ENCODE measurements around the gene ARHGEF1.

Gene ARHGEF1

GRCh38 chr19:41883821-41884733, 1.1 kb downstream of the ARHGEF1 start:
- peak; percentile 99 for DNase-seq (ENCODE audit: low spot score)

DNA sequence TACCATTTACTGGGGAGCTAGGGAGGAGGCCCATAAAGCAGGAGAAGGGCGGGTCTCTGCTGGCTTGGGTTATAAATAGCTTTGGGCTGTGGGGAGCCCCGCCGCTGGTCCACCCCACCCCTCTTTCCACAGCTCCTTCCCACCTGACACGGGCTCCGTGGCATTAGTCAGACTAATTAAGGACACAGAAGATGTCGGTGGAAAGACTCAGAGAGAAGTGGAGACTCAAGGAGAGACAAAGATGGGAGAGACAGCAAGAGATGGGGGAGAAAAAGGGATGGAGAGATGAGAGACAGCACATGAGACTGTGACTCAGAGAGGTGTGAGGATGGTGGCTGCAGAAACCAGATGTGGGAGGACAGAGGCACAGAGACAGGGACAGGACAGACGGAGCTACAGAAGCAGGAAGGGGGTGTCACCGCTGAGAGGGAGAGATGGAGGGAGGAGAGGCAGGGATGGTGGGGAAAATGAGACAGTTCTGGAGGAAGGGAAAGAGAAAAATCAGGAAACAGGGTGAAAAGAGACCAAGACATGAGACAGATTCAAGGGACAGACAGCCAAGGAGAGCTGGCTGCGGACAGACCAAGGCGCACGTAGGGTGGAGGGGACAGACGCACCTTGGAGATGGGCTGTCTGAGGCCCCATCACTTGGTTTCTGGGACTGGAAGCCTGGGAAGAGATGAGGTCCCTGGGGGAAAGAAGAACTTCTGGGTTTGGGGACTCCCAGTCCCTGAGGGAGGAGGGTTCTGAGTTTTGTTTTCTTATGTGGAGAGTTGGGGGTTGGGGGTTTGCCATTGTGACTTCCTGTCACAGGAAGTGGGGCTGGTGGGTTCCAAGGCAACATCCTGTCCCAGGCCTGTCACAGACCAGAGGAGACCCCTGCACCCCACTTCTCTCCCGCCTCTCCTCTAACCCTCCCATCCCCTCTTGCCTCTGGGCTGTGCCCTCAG, 4.1 kb downstream of the ARHGEF1 start:
- DNase-seq (ENCODE audit: low spot score): no peak

DNA sequence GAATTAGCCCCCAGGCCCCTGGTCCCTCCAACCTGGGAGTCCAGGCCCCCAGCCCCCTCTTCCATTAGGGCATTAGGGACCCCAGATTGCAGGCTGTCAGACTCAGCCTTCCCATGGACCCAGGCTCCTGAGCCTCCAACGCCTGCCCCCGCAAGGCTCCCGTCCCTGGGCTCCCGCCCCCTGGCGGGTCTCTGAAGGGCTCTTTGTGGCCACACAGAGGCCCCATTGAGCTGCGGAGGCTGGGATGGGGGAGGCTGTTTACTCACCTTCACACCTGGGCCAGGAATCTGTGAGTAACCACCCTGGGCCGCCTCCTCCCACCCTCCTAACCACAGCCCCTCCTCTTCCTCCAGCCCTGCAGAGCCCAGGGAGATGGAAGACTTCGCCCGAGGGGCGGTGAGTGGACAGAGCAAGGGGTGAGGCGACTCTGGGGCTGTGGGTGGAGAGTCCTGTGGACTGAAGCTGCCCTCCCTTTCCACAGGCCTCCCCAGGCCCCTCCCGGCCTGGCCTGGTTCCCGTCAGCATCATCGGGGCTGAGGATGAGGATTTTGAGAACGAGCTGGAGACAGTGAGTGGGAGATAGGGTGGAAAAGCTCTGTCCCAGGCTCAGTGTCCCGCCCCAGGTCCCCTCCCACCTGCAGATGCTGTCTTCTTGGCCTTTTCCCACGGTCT, 4.9 kb downstream of the ARHGEF1 start:
- peak; percentile 48 for DNase-seq (ENCODE audit: low spot score)

- DNase-seq (ENCODE audit: low spot score): no peak
These were observed 5.9 kb downstream of the ARHGEF1 start for GRCh38 chr19:41888926-41889325.

GRCh38 chr19:41889896-41890295, 6.9 kb downstream of the ARHGEF1 start:
- no peak for DNase-seq (ENCODE audit: low spot score)

DNA sequence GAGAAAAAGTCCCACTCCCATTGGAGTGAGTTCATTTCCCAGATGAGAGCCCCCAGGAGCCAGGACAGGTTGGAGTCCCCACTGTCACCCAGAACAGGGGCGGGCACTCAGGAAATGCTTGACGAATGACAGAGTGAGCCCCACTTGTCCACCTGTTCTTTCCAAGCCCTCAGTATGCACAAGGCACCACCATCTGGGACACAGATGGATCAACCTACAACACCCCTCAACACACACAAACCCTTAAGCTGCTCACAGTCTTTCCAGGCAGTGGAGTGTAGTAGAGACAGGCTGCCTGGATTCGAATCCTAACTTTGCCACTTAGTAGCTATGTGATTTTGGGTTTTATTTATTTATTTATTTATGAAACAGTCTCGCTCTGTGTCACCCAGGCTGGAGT, 8.0 kb downstream of the ARHGEF1 start:
- DNase-seq (ENCODE audit: low spot score): no peak

DNA sequence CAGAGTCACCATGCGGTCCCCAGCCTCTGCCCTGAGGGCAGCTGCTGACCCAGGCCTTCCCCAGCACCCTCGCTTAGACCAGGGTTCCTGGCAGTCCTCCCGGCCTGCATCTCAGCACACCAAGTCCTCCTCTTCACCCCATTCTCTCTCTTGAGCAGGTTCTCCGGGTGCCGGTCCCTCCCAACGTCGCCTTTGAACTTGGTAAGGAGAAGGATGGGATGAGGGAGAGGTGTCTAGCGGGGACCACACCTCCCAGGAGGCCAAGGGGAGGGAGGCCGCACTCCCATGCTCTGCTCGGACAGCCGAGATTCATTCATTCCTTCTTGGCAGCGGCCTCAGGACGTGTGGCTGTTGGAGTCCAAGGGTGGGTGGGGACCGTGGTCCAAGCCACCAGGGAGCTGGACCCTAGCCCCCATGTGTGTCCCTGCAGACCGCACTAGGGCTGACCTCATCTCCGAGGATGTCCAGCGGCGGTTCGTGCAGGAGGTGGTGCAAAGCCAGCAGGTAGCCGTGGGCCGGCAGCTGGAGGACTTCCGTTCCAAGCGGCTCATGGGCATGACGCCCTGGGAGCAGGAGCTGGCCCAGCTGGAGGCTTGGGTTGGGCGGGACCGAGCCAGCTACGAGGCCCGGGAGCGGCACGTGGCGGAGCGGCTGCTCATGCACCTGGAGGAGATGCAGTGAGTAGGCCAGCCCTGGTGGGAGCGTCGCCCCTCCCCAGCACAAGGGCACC, 9.4 kb downstream of the ARHGEF1 start:
- DNase-seq (ENCODE audit: low spot score): no peak

DNA sequence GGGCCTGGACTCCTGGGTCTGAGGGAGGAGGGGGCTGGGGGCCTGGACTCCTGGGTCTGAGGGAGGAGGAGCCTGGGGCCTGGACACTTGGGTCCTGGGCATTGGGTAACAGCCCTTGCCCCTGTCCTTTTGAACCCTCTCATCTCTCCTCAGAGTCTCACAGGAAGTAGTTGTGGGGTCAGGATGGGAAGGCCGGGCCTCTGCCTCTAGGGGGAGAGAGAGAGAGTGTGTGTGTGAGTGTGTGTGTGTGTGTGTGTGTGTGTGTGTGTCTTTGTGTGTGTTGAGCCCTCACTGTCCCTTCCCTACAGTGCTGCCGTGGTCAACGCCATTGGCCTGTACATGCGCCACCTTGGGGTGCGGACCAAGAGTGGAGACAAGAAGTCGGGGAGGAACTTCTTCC, 10.9 kb downstream of the ARHGEF1 start:
- no peak for DNase-seq (ENCODE audit: low spot score)

GRCh38 chr19:41894350-41894749, 11.4 kb downstream of the ARHGEF1 start:
- no peak for DNase-seq (ENCODE audit: low spot score)

GRCh38 chr19:41895745-41896580, 13.0 kb downstream of the ARHGEF1 start:
- no peak for DNase-seq (ENCODE audit: low spot score)

DNA sequence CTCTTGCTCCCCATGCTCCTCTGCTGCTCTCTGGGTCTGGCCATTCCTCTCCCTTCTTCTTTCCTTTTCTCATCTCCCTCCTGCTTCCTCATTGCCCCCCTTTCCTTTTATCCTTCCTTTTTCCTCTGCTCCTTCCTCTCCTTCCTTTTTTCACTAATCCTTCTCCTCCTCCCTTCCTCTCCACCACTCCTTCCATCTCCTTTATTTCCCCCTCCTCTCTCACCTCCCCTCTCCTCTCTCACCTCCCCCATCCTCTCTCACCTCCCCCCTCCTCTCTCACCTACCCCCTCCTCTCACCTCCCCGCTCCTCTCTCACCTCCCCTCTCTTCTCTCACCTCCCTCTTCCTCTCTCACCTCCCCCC, 13.6 kb downstream of the ARHGEF1 start:
- DNase-seq (ENCODE audit: low spot score): no peak

GRCh38 chr19:41897181-41897580, 14.2 kb downstream of the ARHGEF1 start:
- DNase-seq (ENCODE audit: low spot score): no peak

DNA sequence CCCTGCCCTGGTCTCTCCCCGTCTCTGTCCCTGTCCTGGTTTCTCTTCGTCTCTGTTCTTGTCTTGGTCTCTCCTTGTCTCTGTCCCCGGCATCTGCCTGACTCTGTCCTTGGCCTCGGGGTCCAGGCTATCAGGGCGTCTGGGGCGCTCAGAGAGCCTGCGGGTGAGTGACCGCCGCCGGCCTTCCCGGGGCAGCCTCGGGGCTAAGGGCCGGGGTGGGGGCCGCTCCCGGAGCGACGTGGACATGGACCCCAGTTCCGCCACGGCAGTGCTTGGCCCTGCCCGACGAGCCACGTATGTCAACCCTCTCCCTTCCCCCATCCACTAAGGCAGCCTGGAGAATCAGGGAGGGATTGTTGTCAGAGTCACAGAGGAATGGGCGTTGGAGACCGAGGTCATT, 14.8 kb downstream of the ARHGEF1 start:
- no peak for DNase-seq (ENCODE audit: low spot score)

DNA sequence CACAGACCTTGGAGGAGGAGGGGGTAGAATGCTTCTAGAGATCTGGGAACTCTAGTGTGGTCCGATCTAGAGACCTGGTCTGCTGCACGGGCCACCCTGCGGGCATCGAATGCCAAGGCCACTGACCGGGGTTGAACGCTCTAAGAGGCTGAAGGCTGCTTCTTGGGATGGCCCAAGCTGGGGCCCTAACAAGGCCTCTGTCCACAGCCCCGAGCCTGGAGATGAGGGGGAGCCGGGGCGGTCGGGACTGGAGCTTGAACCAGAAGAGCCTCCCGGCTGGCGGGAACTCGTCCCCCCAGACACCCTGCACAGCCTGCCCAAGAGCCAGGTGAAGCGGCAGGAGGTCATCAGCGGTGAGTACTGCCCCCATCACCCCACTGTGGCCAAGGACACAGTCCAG, 15.3 kb downstream of the ARHGEF1 start:
- DNase-seq (ENCODE audit: low spot score): no peak

DNA sequence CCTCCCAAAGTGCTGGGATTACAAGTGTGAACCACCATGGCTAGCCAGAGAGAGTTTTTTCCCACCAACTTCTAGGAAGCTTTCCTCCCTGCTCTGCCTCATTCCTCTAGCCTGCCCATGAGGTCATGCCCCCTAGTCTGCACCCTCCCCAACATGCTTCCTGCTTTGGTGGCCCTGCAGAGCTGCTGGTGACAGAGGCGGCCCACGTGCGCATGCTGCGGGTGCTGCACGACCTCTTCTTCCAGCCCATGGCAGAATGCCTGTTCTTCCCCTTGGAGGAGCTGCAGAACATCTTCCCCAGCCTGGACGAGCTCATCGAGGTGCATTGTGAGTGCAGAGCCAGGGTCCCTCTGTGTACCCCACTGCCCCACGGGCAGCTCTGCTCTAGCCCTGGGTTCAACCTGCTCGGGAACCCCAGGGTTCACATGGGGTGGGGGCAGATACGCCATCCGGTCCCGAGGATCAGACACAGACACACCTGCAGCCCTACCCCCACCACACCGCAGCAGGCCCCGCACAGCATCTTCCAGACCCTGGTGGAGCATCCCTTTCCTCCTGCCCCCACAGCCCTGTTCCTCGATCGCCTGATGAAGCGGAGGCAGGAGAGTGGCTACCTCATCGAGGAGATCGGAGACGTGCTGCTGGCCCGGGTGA, 18.9 kb downstream of the ARHGEF1 start:
- DNase-seq (ENCODE audit: low spot score): no peak

DNA sequence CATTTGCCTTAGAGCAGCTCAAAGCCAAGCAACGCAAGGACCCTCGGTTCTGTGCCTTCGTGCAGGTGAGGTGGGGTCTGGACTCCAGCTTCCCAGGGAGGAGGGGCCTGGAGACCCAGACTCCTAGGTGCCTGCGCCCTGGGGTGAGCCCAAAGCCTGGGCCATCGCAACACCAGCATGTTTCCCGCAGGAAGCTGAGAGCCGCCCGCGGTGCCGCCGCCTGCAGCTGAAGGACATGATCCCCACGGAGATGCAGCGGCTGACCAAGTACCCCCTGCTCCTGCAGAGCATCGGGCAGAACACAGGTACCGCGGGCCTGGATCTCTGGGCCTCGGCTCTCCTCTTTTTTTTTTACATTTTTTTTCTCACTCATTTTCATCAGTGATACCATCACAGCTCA, 19.6 kb downstream of the ARHGEF1 start:
- DNase-seq (ENCODE audit: low spot score): no peak

DNA sequence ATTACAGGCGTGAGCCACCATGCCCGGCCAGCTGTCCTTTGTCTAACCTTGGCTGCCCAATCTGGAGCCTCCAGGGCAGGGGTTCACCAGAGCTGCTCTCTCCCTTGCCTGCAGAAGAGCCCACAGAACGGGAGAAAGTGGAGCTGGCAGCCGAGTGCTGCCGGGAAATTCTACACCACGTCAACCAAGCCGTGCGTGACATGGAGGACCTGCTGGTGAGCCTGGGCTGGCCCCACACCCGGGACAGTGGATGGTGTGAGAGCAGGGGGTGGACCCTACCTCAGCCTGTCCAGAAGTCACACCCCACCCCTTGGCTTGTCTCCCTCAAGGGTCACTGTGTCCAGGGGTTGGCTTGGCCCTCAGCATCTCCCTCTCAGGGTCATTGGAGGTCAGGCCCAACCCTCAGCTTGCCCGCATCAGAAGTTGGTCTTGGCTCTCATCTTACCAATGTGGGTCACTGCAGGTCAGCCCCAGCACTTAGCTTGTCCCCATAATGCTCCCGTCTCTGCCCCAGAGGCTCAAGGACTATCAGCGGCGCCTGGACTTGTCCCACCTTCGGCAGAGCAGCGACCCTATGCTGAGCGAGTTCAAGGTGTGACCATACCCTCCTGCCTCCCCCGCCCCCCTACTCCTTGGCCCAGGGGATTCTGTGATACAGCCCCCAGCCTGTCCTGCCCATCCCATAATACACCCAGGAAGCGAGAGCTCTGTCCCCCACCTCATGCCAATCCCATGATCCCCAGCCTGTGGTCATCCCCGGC, 20.4 kb downstream of the ARHGEF1 start:
- no peak for DNase-seq (ENCODE audit: low spot score)

DNA sequence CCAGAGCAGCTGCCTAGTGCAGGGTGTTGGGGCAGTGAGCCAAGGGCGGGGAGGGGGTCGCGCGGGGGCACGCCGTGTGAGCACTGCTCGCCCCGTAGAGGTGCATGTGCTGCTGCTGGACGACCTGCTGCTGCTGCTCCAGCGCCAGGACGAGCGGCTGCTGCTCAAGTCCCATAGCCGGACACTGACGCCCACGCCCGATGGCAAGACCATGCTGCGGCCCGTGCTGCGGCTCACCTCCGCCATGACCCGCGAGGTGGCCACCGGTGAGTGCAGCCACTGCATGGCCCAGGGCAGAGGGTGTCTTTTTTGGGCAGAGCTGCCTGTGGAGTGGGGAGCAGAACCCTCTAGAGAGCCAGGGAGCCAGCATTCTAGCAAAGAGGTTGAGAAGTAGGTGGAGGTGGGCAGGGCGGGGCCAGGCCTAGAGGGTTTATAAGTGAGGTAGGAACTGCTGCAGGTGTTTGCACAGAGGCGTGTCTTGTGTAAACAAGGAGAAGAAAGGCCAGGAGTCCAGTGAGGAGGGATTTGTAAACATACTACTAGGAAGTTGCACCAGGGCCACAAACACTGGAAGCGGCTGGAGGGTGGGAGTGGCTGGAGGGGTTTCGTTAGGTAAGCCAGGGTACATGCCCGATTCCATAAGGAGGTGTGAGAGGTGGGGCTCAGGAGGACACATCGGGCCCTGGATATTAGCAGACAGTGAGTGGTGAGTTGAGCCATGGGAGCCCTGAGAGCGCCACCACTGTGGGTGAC, 21.3 kb downstream of the ARHGEF1 start:
- DNase-seq (ENCODE audit: low spot score): peak; percentile 96

Data from HuH-7.5 (cell line).